RWPE2 (cell line): ENCODE measurements around the gene CCSAP.
"Not testable (repeated sequence)": the region's sequence is repeated elsewhere in the genome, so short reads cannot be mapped to it uniquely, and the experiment has no call there.

Experiments
- ATAC-seq: fragments of 200-7000 bp; cut with Tn5 transposase; 3 replicates; pipeline ENCODE4 v1.9.1; 2021; ENCODE audit warnings: low read depth
- DNase-seq: peaks from one replicate; pipeline ENCODE4 v3.0.0-alpha.2; 2020; ENCODE audit warnings: low spot score
- H3K27ac ChIP-seq: fragments of 450-650 bp; 2 replicates; pipeline ENCODE4 v1.5.1; 2017; ENCODE audit warnings: mild to moderate bottlenecking; ENCODE audit not compliant: poor library complexity, severe bottlenecking
- H3K27me3 ChIP-seq: fragments of 250-450 bp; sonication (Bioruptor Pico); 2 replicates; pipeline ENCODE4 v1.5.1; 2021; ENCODE audit warnings: mild to moderate bottlenecking, moderate library complexity; ENCODE audit not compliant: insufficient read depth, poor library complexity, severe bottlenecking
- H3K36me3 ChIP-seq: fragments of 250-450 bp; sonication (Bioruptor Pico); 2 replicates; pipeline ENCODE4 v1.5.1; 2020; ENCODE audit warnings: low read depth, mild to moderate bottlenecking, moderate library complexity
- H3K4me1 ChIP-seq: fragments of 250-450 bp; sonication (Bioruptor Pico); 2 replicates; pipeline ENCODE4 v1.5.1; 2021; ENCODE audit warnings: mild to moderate bottlenecking, moderate library complexity; ENCODE audit not compliant: insufficient read depth, poor library complexity, severe bottlenecking
- H3K4me3 ChIP-seq: fragments of 250-450 bp; sonication (Bioruptor Pico); 2 replicates; pipeline ENCODE4 v1.5.1; 2021; ENCODE audit warnings: mild to moderate bottlenecking, moderate library complexity; ENCODE audit not compliant: severe bottlenecking
- H3K9me3 ChIP-seq: fragments of 250-450 bp; sonication (Bioruptor Pico); 2 replicates; pipeline ENCODE4 v1.5.1; 2021; ENCODE audit warnings: mild to moderate bottlenecking, moderate library complexity; ENCODE audit not compliant: severe bottlenecking
- TF ChIP-seq, protein P1 (sequence below): fragments of 450-650 bp; IDR thresholded peaks from one replicate; pipeline ENCODE4 v1.5.1; 2017; ENCODE audit warnings: mild to moderate bottlenecking, moderate library complexity; ENCODE audit not compliant: poor library complexity, severe bottlenecking

CCSAP gene

DNA sequence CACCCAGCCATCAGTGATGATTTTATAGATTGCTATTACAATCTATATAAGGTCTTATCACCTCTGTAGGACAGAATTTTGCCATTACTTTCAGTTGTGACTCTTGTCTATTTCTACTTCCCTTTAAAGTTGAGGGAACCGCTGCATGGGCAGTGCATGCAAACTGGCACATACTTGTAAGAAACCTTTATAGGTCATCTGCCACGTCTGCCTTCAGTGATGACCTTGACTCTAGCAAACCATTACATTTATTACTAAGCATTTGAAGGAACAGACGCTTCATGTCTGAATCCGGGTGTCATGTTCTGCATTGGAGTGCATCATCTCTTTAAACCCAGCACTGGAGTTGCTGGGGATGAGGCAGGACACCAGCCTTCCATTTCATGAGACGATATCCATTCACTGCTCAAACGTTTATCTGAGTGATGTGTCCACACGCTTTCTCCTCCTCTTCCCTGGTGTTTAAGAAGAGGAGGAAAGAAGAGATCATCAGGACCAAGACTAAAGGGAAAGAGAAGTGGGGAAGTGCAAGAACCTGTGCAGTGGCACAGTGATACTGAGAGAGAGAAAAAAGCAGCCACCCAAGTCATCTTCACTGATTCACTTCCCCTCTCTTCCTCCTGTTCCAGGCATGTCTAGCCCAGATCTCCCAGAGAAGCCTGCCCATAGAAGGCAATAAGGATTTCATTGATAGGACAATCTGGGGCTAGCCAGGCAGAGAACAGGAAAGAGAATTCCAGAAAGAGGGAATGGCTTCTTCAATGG is 14.1 kb downstream of the CCSAP start:
- no peak for ATAC-seq
- no peak for DNase-seq
- Histone ChIP-seq H3K36me3 (no peaks in the 10 kb centered on the region), H3K4me3 (no peak overlapping the region), H3K4me1 (no peaks in the 10 kb centered on the region), H3K27me3 (no peaks in the 10 kb centered on the region), H3K9me3 (no peaks in the 10 kb centered on the region), H3K27ac (no peak overlapping the region)
- TF ChIP-seq, protein P1, sequence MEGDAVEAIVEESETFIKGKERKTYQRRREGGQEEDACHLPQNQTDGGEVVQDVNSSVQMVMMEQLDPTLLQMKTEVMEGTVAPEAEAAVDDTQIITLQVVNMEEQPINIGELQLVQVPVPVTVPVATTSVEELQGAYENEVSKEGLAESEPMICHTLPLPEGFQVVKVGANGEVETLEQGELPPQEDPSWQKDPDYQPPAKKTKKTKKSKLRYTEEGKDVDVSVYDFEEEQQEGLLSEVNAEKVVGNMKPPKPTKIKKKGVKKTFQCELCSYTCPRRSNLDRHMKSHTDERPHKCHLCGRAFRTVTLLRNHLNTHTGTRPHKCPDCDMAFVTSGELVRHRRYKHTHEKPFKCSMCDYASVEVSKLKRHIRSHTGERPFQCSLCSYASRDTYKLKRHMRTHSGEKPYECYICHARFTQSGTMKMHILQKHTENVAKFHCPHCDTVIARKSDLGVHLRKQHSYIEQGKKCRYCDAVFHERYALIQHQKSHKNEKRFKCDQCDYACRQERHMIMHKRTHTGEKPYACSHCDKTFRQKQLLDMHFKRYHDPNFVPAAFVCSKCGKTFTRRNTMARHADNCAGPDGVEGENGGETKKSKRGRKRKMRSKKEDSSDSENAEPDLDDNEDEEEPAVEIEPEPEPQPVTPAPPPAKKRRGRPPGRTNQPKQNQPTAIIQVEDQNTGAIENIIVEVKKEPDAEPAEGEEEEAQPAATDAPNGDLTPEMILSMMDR = no peak

DNA sequence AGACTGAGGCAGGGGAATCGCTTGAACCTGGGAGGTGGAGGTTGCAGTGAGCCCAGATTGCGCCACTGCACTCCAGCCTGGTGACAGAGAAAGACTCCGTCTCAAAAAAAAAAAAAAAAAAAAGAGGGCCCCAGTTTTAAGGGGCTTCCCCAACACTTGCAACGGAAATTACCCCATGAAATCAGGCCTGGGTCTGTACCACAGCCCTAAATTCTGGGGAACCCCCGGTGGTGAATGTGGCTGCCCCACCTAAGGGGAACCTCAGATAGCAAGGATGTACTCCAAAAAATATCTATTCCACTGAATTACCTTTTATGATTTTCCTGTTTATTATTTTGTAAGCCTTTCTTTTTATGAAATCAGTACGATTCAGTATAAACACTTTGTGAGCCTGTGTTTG is 15.1 kb downstream of the CCSAP start:
- H3K27ac ChIP-seq, H3K4me1 ChIP-seq, ATAC-seq, H3K9me3 ChIP-seq, DNase-seq, H3K36me3 ChIP-seq, H3K27me3 ChIP-seq, H3K4me3 ChIP-seq: not testable (repeated sequence)

DNA sequence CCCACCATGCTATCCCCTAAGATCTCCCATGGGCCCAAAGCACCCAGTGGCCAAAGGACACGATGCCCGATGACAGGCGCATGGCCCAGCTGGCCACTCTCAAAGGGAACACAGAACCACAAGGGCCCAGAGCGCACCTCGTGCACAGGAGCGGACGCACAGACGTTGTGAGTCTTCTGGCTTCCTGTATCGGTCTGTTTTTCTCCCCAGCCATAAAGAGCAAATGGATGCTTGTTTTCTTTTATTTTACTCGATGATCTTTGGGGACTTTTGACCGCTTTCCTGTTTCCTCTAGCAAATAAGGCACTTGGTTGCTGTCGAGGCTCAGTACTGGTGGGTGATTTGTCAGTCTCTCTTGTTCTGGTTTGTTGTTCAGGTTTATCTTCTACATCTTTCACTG is 16.2 kb downstream of the CCSAP start:
- H3K36me3 ChIP-seq = peaks cover 3% of the 10 kb centered on the region; the same call in 1 of the 2 replicates
- no peak for DNase-seq
- H3K4me3 ChIP-seq = no peak overlapping the region
- ATAC-seq = no peak
- TF ChIP-seq, protein P1 = no peak
- H3K27ac ChIP-seq = no peak overlapping the region
- H3K27me3 ChIP-seq = no peaks in the 10 kb centered on the region
- H3K9me3 ChIP-seq = no peaks in the 10 kb centered on the region
- no peaks in the 10 kb centered on the region for H3K4me1 ChIP-seq

DNA sequence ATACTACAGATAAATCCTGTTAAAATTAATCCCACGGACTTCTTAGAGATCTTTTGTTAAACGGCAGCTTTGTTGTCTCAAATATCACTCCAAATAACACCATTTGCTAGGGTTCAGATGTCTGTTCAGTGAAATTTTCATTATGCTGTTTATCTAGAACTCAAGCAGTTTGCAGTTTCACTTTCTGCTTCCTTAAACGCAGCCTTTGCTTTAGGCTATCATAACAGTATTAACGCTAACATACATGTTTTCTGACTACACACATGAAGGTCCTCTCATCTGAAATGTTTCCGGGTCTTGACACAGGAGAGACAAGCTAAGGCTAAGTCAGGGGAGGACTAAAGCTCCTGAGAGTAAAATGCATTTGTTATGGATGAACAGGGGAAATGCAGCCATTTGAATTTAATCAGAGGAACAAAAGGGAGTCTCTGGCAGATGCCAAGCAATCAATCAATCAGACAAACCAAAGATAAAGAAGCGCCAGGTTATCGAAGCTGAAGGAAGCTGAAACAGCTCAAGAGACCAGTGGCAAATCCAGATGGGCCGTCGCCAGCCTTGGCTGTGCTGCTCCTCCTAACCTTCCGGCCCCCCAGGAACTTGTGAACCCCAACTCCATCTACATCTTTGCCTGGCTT is 16.9 kb downstream of the CCSAP start:
- Histone ChIP-seq H3K27ac (no peak overlapping the region), H3K4me3 (no peak overlapping the region), H3K4me1 (no peaks in the 10 kb centered on the region), H3K9me3 (no peaks in the 10 kb centered on the region), H3K27me3 (no peaks in the 10 kb centered on the region), H3K36me3 (peaks cover 3% of the 10 kb centered on the region; the same call in 1 of the 2 replicates)
- TF ChIP-seq, protein P1 = no peak
- no peak for DNase-seq
- ATAC-seq = no peak

DNA sequence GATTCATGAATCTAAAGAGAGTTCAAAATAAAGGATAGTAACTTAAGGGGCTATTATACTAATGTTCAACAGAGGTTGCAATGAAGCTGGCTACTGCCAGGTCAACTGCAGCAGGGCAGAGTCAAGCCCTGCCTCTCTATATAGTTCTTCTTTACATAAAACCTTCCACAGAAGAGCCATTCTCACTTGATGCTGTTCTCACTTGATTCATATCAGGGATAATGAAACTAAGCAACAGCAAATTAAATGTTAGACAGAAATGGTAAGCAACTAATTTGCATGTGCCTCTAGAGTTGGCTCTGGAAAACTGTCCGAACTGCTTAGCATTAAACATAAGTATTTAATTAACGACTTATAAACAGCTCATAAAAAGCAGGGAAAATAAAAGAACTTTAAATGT is 17.4 kb downstream of the CCSAP start:
- TF ChIP-seq, protein P1 = no peak
- H3K36me3 ChIP-seq = peaks cover 3% of the 10 kb centered on the region; the same call in 1 of the 2 replicates
- H3K4me3 ChIP-seq = no peak overlapping the region
- H3K27ac ChIP-seq = no peak overlapping the region
- no peaks in the 10 kb centered on the region for H3K27me3 ChIP-seq
- DNase-seq = no peak
- no peak for ATAC-seq
- H3K9me3 ChIP-seq = no peaks in the 10 kb centered on the region
- H3K4me1 ChIP-seq = no peaks in the 10 kb centered on the region
